Prostate gland (tissue), 2 donors: ENCODE measurements around the gene DOCK11.

Experiments used
- CTCF ChIP-seq, 4 experiments: fragments of 200-600 bp in 2 of 4; fragments of 450-650 bp in 2 of 4; sonication (generic) in 2 of 4; IDR thresholded peaks; 1 replicate in 3 of 4; 2 replicates in 1 of 4; pipeline ENCODE4 v1.5.1; 2016 to 2019; ENCODE audit warnings: antibody characterized with exemption in 4 of 4, mild to moderate bottlenecking in 2 of 4, moderate library complexity in 2 of 4
- POLR2A ChIP-seq: fragments of 450-650 bp; IDR thresholded peaks from one replicate; pipeline ENCODE4 v1.6.1; 2016; ENCODE audit warnings: antibody characterized with exemption, mild to moderate bottlenecking
- POLR2AphosphoS5 ChIP-seq: sonication (generic); formaldehyde crosslinking; IDR thresholded peaks from one replicate; pipeline ENCODE4 v1.6.1; 2017; ENCODE audit warnings: antibody characterized with exemption

DNA sequence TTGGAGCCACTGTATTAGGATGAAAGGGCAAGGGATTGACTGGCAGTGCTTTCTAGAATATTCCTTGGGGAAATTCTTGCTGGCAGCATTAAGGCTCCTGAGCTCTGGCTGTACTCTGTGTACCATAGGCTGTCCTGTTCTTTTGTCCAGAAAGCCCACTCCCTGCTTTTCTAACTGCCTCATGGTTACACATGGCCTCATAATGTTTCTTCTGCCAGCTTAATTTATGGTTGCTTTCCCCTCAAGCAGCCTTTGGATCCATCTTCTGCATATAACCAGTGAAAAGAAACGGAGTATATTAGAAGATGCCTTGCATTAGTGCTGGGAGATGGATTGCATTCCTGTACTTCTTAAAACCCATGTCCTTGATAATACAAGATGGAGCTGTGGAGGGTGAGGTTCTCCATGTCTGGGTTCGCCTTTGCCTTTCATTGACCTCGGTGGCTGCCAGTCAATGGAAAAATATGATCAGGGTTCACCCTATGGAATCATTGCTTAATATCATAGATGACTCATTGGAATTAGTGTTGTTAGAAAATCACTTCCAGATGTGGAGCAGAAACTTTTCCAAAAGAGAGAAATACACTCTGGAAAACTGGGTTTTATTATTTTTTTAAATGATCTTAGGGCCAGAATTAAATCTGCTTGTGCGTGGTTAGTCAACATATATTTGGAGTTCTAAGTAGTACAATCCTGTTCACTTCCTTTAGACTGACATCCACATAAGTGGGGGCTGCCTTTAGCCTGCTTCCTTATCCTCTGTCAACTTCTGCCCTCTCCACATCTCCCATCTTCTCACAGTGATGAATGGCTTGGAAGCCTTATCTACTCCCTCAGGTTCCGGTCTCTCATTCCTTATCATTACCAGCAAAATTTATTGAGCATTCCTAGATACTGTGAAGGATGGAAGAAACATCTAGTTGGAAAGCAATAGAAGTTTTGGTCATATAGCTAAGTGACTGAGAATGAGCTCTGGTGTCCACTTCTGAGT lies 24.9 kb downstream of the DOCK11 start:
- TF ChIP-seq CTCF (IDR thresholded peaks at IDR 0.05) (no peak), POLR2A (no peak), POLR2AphosphoS5 (no peak)
